ENCODE data around the gene ARMC6. TPM values are rescaled to one million over a fixed set of nuclear protein-coding genes. Genes with fewer than 3 reads are reported as not detected.

Gene ARMC6
- total and polyA plus RNA-seq, 4 donors, result 23.9 to 38.3 (median 29.9) TPM

DNA sequence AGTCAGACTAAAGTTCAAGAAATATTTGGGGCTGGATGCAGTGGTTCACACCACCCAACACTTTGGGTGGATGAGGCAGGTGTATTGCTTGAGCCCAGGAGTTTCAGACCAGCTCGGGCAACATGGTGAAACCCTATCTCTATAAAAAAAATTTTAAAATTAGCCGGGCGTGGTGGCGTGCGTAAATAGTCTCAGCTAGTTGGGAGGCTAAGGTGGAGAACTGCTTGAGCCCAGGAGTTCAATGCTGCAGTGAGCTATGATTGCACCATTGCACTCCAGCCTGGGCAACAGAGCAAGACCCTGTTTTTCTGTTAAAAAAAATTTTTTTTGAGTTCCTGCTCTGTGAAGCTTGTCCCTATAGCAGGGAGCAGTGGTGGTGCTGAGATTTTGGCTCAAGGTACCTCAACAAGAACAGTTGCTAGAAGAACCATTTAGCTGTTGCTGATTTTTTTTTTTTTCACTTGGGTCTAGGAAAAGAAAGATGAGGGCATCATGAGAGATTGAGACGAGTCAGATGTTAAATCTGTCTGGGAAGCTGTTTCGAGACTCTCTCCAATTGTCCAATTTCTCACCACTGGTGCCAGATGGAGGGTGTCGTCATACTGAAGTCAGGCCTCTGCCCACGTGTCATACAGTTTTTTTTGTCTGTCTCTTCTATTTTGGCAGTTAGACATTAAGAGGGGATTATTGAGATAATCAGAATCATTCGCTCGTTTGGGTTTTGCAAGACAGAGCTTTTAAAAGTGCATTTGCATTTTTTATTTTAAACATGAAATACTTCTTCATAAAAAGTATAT is 34.1 kb downstream of the ARMC6 start:
- H3K27me3 ChIP-seq (ENCODE audit: control insufficient read depth in 4 of 4, insufficient read depth in 4 of 4, low read length in 3 of 4), result no peaks in the 10 kb centered on the region
- TF ChIP-seq YY1 (IDR thresholded peaks at IDR 0.05) (no peak), RXRA (IDR thresholded peaks at IDR 0.05) (peak in 1 of 2 donors; percentile 15)
- WGBS, result 51% methylated on average over 11 of the region's 11 CpGs
- no peaks in the 10 kb centered on the region for H3K9me3 ChIP-seq (ENCODE audit: control insufficient read depth in 4 of 4, low read length in 3 of 4)
- H3K27ac ChIP-seq (ENCODE audit: low read depth in 1 of 2, low read length in 2 of 2), result peak overlapping the region; percentile 57 to 65
- DNase-seq (ENCODE audit: low spot score), result no peak
- peak overlapping the region in 1 of 2 donors; percentile 58 for H3K9ac ChIP-seq (ENCODE audit: low read depth in 1 of 2, low read length in 2 of 2)
- peaks cover 0 to 3% (median 0%) of the 10 kb centered on the region in 4 donors for H3K36me3 ChIP-seq (ENCODE audit: control insufficient read depth in 4 of 4, insufficient read depth in 3 of 4, low read depth in 1 of 4, low read length in 3 of 4)
- H3K4me1 ChIP-seq (ENCODE audit: control insufficient read depth in 4 of 4, insufficient read depth in 4 of 4, low read length in 3 of 4), result peaks cover 4 to 50% (median 40%) of the 10 kb centered on the region in 4 donors
- H3K4me3 ChIP-seq (ENCODE audit: low read depth in 1 of 3, low read length in 3 of 3), result no peak overlapping the region

DNA sequence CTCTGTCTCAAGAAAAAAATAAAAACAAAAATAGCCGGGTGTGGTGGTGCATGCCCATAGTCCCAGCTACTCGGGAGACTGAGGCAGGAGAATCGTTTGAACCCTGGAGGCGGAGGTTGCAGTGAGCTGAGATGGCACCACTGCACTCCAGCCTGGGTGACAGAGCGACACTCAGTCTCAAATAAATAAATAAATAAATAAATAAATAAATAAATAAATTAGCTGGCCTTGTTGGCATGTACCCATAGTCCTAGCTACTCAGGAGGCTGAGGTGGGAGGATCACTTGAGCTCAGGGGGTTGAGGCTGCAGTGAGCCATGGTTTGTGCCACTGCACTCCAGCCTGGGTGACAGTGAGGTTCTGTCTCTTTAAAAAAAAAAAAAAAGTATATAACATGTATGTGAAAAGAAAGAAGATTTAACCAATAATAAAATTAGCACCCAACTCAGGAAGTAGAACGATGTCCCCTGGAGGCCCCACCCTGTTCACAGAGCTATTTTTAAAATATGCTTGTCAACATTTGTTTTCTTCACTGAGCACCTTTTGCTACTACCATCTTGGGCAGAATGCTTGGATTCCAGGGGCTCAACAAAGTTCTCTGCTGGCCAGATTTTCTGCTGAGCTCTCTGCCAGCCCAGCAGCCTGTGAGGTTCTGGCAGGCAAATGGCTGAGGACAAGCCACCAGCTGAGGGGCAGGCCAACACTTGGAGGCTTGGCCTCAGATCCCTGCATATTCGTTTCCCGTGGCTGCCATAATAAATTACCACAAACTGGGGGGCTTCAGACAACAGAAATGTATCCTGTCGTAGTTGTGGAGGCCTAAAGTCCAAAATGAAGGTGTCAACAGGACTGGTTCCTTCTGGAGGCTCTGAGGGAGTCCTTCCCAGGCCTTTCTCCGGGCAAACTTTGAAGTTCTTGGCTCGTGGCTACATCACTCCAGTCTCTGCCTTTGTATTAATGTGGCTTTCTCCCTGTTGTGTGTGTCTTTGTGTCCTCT is 35.6 kb downstream of the ARMC6 start:
- Histone ChIP-seq H3K9me3 (ENCODE audit: control insufficient read depth in 4 of 4, low read length in 3 of 4) (no peaks in the 10 kb centered on the region), H3K27me3 (ENCODE audit: control insufficient read depth in 4 of 4, insufficient read depth in 4 of 4, low read length in 3 of 4) (no peaks in the 10 kb centered on the region), H3K9ac (ENCODE audit: low read depth in 1 of 2, low read length in 2 of 2) (no peak overlapping the region), H3K27ac (ENCODE audit: low read depth in 1 of 2, low read length in 2 of 2) (peak overlapping the region; percentile 0 to 19), H3K4me1 (ENCODE audit: control insufficient read depth in 4 of 4, insufficient read depth in 4 of 4, low read length in 3 of 4) (peaks cover 2 to 51% (median 38%) of the 10 kb centered on the region in 4 donors), H3K36me3 (ENCODE audit: control insufficient read depth in 4 of 4, insufficient read depth in 3 of 4, low read depth in 1 of 4, low read length in 3 of 4) (peaks cover 0 to 3% (median 0%) of the 10 kb centered on the region in 4 donors), H3K4me3 (ENCODE audit: low read depth in 1 of 3, low read length in 3 of 3) (no peak overlapping the region)
- no peak for DNase-seq (ENCODE audit: low spot score)
- TF ChIP-seq FOXA2 (IDR thresholded peaks at IDR 0.05) (no peak), HNF4G (IDR thresholded peaks at IDR 0.05) (no peak), YY1 (IDR thresholded peaks at IDR 0.05) (no peak), NR2F2 (IDR thresholded peaks at IDR 0.05) (no peak), RXRA (IDR thresholded peaks at IDR 0.05) (no peak), RAD21 (IDR thresholded peaks at IDR 0.05) (no peak), JUND (IDR thresholded peaks at IDR 0.05) (no peak), CTCF (IDR thresholded peaks at IDR 0.05; ENCODE audit: low read depth, low read length, missing input control) (no peak), REST (IDR thresholded peaks at IDR 0.05) (no peak), TAF1 (conservative IDR thresholded peaks at IDR 0.05) (no peak), EGR1 (IDR thresholded peaks at IDR 0.05; ENCODE audit: low read depth in 2 of 2) (no peak), HNF4A (conservative IDR thresholded peaks at IDR 0.05) (no peak), GABPA (IDR thresholded peaks at IDR 0.05 in 1 of 2, conservative IDR thresholded peaks at IDR 0.05 in 1 of 2) (no peak), SP1 (IDR thresholded peaks at IDR 0.05) (no peak), FOXA1 (IDR thresholded peaks at IDR 0.05) (no peak)
- TF ChIP-seq, protein P1, sequence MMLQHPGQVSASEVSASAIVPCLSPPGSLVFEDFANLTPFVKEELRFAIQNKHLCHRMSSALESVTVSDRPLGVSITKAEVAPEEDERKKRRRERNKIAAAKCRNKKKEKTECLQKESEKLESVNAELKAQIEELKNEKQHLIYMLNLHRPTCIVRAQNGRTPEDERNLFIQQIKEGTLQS (IDR thresholded peaks at IDR 0.05), result no peak
- TF ChIP-seq, protein P2, sequence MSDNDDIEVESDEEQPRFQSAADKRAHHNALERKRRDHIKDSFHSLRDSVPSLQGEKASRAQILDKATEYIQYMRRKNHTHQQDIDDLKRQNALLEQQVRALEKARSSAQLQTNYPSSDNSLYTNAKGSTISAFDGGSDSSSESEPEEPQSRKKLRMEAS (IDR thresholded peaks at IDR 0.05), result no peak
- TF ChIP-seq, protein P3, sequence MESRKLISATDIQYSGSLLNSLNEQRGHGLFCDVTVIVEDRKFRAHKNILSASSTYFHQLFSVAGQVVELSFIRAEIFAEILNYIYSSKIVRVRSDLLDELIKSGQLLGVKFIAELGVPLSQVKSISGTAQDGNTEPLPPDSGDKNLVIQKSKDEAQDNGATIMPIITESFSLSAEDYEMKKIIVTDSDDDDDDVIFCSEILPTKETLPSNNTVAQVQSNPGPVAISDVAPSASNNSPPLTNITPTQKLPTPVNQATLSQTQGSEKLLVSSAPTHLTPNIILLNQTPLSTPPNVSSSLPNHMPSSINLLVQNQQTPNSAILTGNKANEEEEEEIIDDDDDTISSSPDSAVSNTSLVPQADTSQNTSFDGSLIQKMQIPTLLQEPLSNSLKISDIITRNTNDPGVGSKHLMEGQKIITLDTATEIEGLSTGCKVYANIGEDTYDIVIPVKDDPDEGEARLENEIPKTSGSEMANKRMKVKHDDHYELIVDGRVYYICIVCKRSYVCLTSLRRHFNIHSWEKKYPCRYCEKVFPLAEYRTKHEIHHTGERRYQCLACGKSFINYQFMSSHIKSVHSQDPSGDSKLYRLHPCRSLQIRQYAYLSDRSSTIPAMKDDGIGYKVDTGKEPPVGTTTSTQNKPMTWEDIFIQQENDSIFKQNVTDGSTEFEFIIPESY (IDR thresholded peaks at IDR 0.05), result no peak
- WGBS, result 76% methylated on average over 11 of the region's 11 CpGs
